Activated effector memory CD4-positive, alpha-beta T cell treated with Interleukin-2 at 50 U/mL for 16 hours (primary cell): ENCODE results near the gene PARD3.

Experiments used
- DNase-seq: peaks from one replicate; pipeline ENCODE4 v3.0.0-alpha.2; 2020

Gene PARD3

DNA sequence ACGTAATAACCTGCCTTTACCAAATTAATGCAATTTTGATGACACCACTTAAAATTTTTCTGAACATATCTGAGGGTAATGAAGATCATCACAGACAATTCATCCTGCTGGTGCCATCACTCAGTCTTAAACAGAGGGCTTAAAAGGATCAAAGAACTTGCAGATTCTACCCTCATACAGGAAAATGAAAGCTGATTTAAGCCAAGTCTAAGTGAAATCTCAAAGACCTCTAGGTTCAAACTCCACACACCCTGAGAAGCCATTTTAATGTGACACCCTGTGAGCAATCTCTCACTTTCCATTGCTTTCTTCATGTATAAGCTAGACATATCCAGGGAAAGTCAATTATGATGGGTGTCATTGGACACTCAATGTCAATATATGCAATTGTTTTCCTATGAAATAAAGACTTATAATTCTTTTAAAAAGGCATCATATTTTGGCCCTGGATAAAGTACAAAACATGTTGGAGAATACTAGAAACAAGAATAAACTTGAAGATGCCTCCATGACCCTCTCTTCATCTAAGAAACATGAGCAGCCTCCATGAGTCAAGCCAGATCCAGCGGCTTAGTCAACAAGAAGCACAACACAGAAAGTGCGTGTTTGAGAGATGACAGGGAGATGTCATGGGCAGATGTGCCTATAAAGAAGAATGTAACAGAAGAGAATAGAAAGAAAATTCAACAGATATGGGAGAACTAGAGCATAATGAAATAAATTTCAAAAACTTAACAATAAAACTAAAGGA, 291.9 kb downstream of the PARD3 start:
- DNase-seq = no peak

DNA sequence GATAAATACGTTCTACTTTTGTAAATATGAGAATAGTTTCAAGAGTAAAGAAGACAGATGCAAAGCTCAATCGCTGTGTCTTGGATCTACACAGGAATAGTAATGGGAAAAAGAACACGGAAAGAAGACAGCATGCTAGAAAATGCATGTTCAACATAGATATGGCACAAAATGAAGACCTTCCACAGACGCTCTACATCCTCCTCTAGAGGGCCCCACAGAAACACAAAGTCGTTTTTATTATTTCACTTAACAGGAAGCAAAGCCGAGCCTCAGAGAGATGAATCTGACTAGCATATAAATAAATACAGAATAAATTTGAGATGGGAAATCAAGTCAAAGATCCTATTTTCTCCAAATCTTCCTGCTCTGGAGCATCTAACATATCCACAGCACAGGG, 292.6 kb downstream of the PARD3 start:
- DNase-seq = no peak

DNA sequence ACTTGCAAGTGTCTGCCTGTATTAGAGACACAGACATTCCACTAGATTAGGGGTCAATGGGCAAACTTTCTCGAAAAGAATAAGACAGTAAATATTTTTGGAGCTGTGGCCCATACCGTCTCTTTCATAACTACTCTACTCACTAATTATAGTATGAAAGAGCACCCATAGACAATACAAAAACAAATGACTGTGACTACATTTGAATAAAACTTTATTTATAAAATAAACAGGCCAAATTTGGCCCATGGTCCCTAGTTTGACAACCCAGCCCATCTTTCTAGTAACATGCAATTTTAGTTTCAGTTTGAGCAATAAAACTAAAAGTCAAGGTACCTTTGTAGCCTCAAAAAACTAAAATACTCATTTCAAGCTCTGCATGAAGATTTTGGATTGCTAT, 294.6 kb downstream of the PARD3 start:
- no peak for DNase-seq

DNA sequence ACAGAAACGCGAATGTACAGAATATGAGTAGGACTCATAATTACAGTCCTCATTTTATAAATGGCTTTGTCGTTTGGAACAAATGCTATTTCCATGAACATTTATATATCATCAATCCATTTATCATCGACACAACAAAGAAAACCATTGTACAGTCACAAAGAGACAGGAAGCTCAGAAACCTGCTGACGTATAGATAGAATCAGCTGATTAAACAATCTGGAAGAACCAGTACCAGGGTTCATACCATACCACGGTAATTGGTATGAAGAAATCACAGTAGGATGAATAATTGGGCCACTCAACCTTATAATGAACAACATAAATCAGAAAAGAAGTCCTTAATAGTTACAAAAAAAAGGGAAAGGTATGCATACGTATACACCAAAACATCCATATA, 295.0 kb downstream of the PARD3 start:
- no peak for DNase-seq

DNA sequence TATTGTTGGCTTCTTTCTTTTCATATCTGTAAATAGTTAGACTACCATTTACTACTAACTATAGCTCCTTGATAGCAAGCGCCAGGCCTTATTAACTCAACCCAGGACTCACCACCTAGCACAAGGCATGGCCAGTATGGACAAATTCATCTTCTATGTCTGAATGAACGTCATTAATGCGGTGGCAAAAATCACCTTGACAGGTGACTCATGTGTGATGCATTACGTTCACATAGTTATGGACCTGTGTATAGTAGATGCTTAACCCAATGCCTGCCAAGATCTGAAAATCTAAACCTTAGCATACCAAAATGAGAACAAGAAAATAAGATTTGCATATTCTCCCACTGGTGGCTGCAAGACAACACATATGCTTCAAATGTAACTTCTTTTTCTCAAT, 300.8 kb downstream of the PARD3 start:
- no peak for DNase-seq

DNA sequence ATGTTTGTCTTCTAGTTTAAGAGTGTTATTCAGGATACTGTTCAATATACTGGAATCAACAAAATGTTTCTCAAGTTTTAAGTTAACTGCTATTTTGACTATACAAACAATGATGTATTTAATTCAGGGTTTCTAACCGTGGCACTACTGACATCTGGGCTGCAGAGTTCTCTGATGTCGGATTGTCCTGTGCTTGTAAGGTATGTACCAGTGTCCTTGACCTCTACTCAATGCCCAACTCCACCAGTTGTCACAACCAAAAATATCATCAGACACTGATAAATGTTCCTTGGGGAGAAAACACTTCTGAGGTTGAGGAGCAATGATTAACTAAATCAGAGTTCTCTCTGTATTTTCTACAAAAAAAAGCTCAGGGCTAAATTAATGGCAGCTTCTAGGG, 301.5 kb downstream of the PARD3 start:
- DNase-seq = no peak

DNA sequence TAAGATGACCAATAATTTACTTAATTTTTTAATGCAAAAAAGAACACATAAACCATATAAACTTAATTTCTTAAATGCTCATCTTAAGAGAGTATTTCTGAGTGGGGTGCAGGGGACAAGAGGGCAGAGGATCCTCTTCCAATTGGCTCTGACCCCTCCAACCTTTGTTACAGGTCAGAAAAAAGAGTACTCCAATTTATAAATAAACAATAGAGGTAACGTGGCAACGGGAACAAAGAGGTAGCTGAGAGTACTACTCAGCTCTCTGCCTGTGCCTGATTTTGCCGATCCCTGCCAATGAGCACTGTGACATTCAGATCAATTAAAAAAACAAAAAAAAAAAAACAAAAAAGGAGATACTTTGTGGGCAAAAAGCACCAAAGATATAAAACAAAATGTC, 307.9 kb downstream of the PARD3 start:
- no peak for DNase-seq

DNA sequence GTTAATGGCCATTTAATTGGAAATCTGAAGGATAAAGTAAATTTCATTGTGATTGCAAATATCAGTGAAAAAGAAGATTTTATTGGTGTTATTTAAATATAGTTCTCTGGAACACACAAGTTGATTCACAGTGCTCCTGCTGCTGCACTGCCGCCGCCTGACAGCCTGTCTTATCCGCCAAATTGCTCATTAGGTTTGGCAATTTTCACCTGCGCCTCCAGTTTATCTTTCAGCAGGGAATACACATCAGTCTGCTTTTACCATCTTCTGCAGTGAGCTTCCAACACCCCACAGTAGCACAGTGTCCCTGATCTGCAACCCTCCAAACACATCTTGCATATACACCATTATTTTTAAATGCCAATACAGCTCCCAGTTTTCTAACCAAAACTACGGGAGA, 308.3 kb downstream of the PARD3 start:
- no peak for DNase-seq

DNA sequence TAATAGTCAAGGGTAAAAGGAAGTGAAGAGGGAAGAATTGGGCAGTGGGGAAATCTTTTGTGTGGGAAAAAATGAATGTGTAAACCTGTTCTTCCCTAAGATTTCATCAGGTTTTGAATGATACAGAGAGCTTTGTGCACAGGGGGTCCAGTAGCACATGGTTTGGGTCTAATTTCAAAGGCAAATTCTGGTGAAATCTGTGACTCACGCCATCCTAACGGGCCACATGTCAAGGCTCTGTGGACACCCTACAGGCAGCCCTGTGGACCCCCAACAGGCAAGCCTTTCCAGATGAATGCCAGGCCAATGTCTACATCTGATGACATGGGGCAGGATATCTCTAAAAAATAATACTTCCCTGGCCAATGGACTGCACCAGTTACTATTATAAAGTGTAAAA, 309.8 kb downstream of the PARD3 start:
- DNase-seq = no peak

DNA sequence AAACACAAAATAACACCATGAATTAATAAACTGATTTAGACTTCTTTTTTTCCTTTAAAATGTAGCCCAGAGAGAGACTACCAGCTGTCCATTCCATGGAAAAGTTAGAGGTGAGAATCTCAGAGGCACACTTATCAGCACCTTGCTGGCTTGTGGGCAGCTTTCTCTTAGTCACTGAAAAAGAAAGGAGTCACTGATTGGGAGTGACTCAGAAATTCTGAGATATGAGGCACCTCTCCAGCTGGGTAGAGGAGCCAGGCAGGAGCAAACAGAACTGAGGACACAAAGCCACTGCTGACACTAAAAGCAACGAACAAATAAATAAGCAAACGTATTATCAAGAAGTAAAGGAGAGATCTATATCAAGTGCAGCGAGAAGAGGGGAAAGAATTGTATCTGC, 310.6 kb downstream of the PARD3 start:
- DNase-seq = no peak

DNA sequence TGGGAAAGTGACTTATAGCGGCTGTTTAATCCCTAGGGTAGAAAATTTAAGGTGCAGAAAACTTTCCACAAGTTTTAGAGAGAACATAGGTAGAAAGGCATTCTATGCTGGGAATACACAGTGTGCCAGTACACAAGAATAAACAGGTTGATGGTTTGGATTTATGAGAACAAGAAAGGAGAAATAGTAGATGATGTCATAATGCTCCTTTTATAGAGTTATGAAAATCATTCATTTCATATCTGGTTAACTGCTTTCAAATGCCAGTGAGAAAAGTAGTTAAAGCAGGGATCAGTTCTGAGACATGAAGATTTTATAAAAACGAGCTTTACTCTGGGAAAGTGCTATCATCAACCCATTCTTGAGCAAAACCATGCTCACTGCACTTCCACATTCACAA, 311.4 kb downstream of the PARD3 start:
- DNase-seq = no peak

DNA sequence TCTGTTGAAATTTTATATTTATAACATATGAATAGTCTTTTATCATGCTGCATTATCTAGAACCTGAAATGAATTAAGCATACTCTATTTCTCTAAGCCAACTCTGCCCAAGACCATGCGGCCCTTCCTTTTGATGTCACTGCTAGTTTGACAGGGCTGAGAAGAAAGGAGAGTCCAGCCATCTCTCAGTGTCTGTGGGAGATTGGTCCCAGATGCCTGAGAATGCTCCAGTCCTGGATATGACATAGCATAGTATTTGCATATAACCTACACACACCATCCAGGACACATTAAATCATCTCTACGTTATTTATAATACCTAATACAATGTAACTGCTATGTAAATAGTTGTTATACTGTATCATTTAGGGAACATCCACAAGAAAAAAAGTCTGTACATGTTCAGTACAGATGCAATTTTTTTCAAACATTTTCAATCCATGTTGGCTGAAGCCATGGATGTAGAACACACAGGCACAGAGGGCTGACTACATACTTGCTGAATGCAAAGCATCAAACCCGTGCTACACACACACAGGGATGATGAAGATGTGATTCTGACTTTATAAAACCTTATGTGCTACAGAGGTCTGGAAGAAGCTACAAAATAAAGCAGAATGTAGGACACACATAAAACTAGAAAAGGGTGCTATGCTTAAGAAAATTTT, 315.4 kb downstream of the PARD3 start:
- no peak for DNase-seq

DNA sequence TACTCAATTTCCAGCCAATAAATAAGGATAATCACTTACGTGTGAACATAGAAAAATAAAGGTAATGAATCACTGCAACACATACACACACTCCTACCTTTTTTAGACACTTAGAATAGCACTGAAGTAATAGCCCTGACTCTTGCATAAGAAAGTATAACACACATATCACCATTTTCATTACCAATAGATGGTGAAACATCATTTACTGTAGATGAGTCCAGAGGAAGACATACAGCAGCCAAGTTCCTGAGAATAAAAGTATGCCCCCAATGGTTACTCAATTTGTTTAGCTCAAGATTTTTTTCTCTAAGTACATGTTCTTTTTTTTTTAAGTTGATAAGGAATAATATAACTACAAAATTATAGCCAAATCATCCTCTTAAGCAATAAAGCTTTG, 316.3 kb downstream of the PARD3 start:
- no peak for DNase-seq

DNA sequence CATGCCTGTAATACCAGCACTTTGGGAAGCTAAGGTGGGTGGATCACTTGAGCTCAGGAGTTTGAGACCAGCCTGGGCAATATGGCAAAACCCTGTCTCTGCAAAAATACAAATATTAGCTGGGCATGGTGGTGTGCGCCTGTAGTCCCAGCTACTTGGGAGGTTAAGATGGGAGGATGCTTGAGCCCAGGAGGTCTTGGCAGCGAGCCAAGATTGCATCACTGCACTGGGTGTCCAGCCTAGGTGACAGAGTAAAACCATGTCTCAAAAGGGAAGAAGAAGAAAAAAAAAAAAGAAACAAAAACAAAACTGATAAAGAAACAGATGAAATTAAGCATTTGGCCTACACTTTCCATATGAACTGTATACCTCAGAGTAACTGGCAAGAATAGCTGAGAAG, 319.2 kb downstream of the PARD3 start:
- DNase-seq = no peak

DNA sequence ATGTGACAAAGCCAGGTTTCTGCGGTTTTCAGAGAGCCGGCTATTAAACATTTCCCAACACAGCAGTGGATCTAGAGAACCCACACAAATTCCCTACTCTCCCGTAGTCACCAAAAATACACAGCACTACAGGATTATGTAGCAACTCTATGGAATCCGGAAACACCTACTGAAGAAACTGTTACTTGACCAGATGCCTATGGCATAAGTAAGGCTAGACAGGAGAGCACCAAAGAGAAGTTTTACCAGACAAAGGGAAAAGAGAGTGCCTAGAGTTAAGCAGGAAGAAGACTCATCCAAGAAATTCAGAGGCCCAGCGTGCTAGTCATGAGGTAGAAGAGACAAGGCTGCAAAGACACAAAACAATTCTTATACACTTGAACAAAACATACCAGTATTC, 321.1 kb downstream of the PARD3 start:
- DNase-seq = no peak

DNA sequence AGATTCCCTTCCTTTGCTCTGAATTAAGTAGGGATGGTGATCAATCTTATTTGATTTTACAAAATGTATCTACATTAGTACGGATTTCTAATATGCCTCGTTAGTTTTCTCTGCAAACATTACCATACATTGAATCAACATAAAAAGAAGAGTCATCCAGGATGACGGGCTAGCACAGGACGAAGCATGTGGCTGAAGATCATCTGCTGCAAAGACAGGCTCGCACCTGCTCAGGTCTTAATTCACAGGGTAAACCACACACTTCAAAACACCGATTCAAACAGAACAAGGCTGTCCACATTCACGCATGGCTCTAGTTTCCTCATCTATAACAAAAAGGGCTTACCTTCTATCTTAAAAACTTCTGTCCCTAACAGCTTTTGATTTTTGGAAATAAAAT, 323.0 kb downstream of the PARD3 start:
- DNase-seq = no peak

DNA sequence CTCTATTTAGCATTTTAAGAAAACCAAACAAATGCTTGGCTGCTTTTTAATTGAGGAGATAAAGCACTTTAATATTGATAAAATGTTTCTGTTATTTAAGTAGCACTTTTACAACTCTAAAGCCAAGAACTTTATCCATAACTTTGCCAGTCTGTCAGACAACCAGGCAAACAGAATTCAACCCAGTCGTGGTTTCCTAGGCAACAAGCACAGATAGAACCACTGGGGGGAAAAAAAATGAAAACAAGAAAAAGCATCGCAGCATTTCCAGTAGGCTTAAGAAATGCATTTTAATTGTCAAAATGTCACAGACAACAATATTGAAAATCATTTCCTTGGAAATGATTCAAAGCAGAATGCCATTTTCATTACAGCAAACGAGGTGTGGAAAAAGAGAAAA, 323.4 kb downstream of the PARD3 start:
- DNase-seq = no peak

DNA sequence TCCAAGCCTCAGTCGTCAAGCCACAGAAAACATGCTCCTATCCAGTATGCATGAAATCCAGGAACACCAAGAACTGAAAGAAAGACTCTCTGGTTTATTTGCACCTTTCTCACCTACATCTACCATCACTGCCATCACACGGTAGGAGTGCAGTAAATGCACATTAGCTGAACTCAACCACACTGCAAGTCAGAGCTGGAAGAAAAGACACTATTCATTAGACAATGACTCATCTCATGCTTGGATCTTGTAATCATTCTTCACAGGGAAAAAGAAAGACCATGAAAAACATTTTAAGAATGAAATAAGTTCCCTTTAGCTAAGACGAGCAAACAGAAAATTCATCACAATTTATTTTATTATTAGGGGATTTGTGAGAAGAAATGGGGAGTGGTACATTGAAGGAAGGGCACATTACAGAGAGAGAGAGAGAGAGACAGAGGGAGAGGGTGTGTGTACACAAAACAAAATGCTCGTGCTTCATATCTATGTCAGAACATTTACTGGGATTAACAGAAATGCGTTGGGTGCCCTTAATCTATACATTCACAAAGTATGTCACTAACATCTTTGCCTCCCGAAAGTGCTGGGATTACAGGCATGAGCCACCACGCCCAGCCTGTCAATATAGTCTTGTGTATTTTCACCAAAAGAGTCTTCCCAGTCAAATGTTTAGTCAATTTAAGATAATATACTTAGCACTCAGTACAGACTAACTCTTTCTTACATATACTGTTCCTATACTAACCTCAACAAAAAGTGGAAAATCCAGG, 324.9 kb downstream of the PARD3 start:
- DNase-seq = no peak

DNA sequence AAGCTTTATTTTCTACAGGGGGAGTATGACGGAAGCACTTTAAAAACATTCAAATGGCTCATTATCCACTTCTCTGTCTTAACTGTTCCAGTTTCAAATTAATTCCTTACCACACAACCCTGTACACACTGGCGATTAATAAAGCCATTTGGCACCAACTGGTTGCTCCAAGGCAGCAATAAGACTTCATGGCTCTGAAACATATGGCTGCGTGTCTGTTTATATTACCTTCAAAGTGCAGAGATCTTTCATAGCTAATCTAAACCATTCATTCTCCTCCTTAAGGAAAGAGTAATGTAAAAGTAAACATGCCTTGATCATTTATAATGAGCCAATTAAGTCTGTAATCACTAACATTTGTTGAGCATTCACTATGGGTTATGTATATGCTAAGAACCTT, 325.7 kb downstream of the PARD3 start:
- DNase-seq = no peak

DNA sequence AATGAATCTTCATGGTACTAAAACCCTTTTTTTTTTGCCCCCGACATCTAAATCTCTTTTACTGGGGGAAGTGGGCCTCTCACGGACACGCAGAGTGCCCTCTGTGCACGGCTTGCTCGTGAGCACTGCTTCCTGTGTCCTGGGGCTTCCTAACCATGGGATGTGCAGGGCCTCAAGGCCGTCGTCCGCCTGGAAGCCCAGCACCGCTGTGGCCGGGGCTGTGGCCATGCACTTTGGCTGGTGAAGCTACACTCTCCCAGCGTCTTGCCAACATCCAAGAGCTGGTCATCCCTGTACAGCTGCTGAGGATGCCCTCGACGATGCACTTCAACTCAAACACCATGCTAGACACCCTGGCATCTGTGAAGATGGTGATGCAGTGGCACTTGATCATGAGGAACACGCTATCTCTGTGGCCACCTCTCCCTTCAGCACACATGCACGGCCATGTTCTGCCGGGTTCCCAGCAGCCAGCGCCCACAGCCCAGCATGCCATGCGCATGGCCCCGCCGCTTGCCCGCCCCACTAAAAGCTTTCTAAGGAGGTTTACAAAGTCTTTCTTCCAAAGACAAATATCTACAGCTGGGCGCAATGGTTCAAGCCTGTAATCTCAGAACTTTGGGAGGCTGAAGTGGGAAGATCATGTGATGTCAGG, 326.5 kb downstream of the PARD3 start:
- DNase-seq = no peak

DNA sequence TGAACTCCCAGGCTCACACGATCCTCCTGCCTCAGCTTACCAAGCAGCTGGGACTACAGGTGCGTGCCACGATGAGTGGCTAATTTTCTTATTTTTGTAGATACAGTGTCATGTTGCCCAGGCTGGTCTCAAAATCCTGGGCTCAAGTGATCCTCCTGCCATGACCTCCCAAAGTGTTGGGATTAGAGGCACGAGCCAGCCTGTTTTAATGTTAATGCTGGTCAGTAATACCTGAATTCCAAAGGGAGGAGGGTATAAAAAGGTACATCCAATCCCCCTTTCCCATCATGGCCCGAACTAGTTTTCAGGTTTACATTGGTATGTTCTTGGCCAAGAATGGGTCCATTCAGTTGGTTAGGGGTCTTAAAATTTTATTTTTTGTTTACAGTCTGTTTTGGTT, 329.1 kb downstream of the PARD3 start:
- no peak for DNase-seq

DNA sequence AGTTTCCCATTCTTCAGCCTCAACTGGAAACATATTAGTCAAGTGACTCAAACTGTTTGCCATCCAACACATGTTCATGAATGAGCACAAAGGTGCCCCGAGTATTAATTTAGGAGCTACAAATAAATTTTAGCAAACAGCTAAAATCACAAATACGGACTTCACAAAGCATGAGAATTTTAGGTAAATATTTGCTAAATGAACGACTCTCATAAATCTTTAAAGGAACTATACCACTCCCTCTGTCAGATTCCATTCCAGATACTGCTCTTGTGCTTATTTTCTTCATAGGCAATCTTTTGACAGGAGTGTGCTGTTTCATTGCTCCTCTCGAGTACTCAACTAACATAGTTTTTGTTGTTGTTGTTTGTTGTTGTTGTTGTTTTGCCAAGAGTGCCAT, 330.9 kb downstream of the PARD3 start:
- DNase-seq = no peak

DNA sequence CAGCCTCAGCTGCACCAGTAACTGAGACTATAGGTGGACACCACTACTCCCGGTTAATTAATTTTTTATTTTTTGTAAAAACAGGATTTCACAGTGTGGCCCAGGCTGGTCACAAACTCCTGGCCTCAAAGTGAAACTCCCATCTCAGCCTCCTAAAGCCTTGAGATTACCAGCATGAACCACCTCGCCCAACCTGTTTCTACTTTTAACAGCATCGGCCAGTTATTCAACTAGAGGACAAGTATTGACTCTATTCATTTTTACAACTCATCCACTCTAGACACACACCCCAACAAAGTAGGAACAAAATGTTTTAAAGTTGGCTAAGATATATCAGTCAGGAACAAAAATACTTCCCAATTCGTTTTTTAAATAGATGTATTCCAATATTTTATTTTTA, 334.8 kb downstream of the PARD3 start:
- no peak for DNase-seq
